Activated T-helper 1 cell treated with anti-CD3 and anti-CD28 coated beads, Interleukin-12 subunit alpha, Interleukin-12 subunit beta, Interleukin-2, Interleukin-4 antibody, amounts not matched to agents 30 ng/mL and 10 ng/mL and 1 ng/mL, durations not matched to agents 14 hours and 24 hours and 36 hours (primary cell): Measurements from ENCODE around the gene SERPINA9. TPM values are rescaled to one million over a fixed set of nuclear protein-coding genes. Genes with fewer than 3 reads are reported as not detected.
"Not testable (repeated sequence)": the region's sequence is repeated elsewhere in the genome, so short reads cannot be mapped to it uniquely, and the experiment has no call there.

Source experiments
- DNase-seq: peaks from one replicate; pipeline ENCODE4 v3.0.0; 2021; ENCODE audit warnings: low spot score
- H3K27ac Mint-ChIP-seq: one replicate; pipeline ENCODE4 v1.8.0; 2021; ENCODE audit warnings: mild to moderate bottlenecking, mixed read lengths
- H3K27me3 Mint-ChIP-seq: one replicate; pipeline ENCODE4 v1.8.0; 2022; ENCODE audit warnings: mild to moderate bottlenecking, moderate library complexity, mixed read lengths; ENCODE audit not compliant: insufficient read depth
- H3K36me3 Mint-ChIP-seq: one replicate; pipeline ENCODE4 v1.8.0; 2021; ENCODE audit warnings: low read depth, mixed read lengths
- H3K4me1 Mint-ChIP-seq: one replicate; pipeline ENCODE4 v1.8.0; 2021; ENCODE audit warnings: low read depth, mixed read lengths
- H3K4me3 Mint-ChIP-seq: one replicate; pipeline ENCODE4 v1.8.0; 2021; ENCODE audit warnings: mild to moderate bottlenecking, moderate library complexity, mixed read lengths
- H3K9me3 Mint-ChIP-seq: one replicate; pipeline ENCODE4 v1.8.0; 2021; ENCODE audit warnings: mixed read lengths
- intact Hi-C: fragments of 100-400 bp; cut with micrococcal nuclease; formaldehyde crosslinking; loops from one replicate; pipeline ENCODE4 v1.15.1; 2024
- total RNA-seq: library from RNA; stranded (reverse); gene quantifications from 2 replicates; pipeline ENCODE4 v1.2.3, GENCODE V29; 2022

SERPINA9 gene
- total RNA-seq, 1 donor from 2014 or later = not detected

- no peaks in the 10 kb centered on the region for H3K36me3 Mint-ChIP-seq
- no peaks in the 10 kb centered on the region for H3K4me1 Mint-ChIP-seq
- H3K9me3 Mint-ChIP-seq = peaks cover 15% of the 10 kb centered on the region
- DNase-seq = no peak
- intact Hi-C loops = no loop called here
- peaks cover 13% of the 10 kb centered on the region for H3K27me3 Mint-ChIP-seq
- no peak overlapping the region for H3K27ac Mint-ChIP-seq
- no peak overlapping the region for H3K4me3 Mint-ChIP-seq
Measured at GRCh38 chr14:94483071-94483451, 7.1 kb upstream of the SERPINA9 start.

GRCh38 chr14:94482132-94483070, 6.4 kb upstream of the SERPINA9 start:
- H3K27me3 Mint-ChIP-seq = peaks cover 13% of the 10 kb centered on the region
- H3K27ac Mint-ChIP-seq, H3K4me3 Mint-ChIP-seq, DNase-seq, H3K4me1 Mint-ChIP-seq, H3K36me3 Mint-ChIP-seq, intact Hi-C loops: not testable (repeated sequence)
- H3K9me3 Mint-ChIP-seq = peaks cover 19% of the 10 kb centered on the region

GRCh38 chr14:94481468-94482131, 5.6 kb upstream of the SERPINA9 start:
- Mint-ChIP-seq H3K4me1 (no peaks in the 10 kb centered on the region), H3K4me3 (no peak overlapping the region), H3K36me3 (no peaks in the 10 kb centered on the region), H3K9me3 (peaks cover 21% of the 10 kb centered on the region), H3K27me3 (peaks cover 13% of the 10 kb centered on the region), H3K27ac (no peak overlapping the region)
- intact Hi-C loops = no loop called here
- no peak for DNase-seq

GRCh38 chr14:94480809-94481208, 4.8 kb upstream of the SERPINA9 start:
- intact Hi-C loops = no loop called here
- DNase-seq = no peak
- H3K4me3 Mint-ChIP-seq = no peak overlapping the region
- peaks cover 8% of the 10 kb centered on the region for H3K27me3 Mint-ChIP-seq
- H3K4me1 Mint-ChIP-seq = no peaks in the 10 kb centered on the region
- H3K27ac Mint-ChIP-seq = no peak overlapping the region
- no peaks in the 10 kb centered on the region for H3K36me3 Mint-ChIP-seq
- H3K9me3 Mint-ChIP-seq = peaks cover 21% of the 10 kb centered on the region

- Mint-ChIP-seq H3K4me1 (no peaks in the 10 kb centered on the region), H3K9me3 (peaks cover 21% of the 10 kb centered on the region), H3K36me3 (no peaks in the 10 kb centered on the region), H3K4me3 (no peak overlapping the region), H3K27ac (no peak overlapping the region), H3K27me3 (peaks cover 6% of the 10 kb centered on the region)
- no peak for DNase-seq
- intact Hi-C loops = no loop called here
Measured at GRCh38 chr14:94478420-94478819, 2.4 kb upstream of the SERPINA9 start.

GRCh38 chr14:94474581-94475031, 1.4 kb downstream of the SERPINA9 start:
- no peaks in the 10 kb centered on the region for H3K36me3 Mint-ChIP-seq
- peaks cover 21% of the 10 kb centered on the region for H3K9me3 Mint-ChIP-seq
- intact Hi-C loops = no loop called here
- H3K4me3 Mint-ChIP-seq = no peak overlapping the region
- H3K4me1 Mint-ChIP-seq = no peaks in the 10 kb centered on the region
- DNase-seq = no peak
- peaks cover 4% of the 10 kb centered on the region for H3K27me3 Mint-ChIP-seq
- no peak overlapping the region for H3K27ac Mint-ChIP-seq

GRCh38 chr14:94473666-94474410, 2.2 kb downstream of the SERPINA9 start:
- Mint-ChIP-seq H3K27me3 (peaks cover 4% of the 10 kb centered on the region), H3K36me3 (no peaks in the 10 kb centered on the region), H3K9me3 (peaks cover 14% of the 10 kb centered on the region), H3K27ac (no peak overlapping the region), H3K4me1 (no peaks in the 10 kb centered on the region), H3K4me3 (no peak overlapping the region)
- DNase-seq = no peak
- intact Hi-C loops = no loop called here

GRCh38 chr14:94472842-94473241, 3.2 kb downstream of the SERPINA9 start:
- Mint-ChIP-seq H3K4me3 (no peak overlapping the region), H3K9me3 (peaks cover 4% of the 10 kb centered on the region), H3K27ac (no peak overlapping the region), H3K27me3 (peaks cover 4% of the 10 kb centered on the region), H3K36me3 (no peaks in the 10 kb centered on the region), H3K4me1 (no peaks in the 10 kb centered on the region)
- no peak for DNase-seq
- intact Hi-C loops = no loop called here

- H3K9me3 Mint-ChIP-seq = no peaks in the 10 kb centered on the region
- no peaks in the 10 kb centered on the region for H3K36me3 Mint-ChIP-seq
- no peak overlapping the region for H3K4me3 Mint-ChIP-seq
- no peaks in the 10 kb centered on the region for H3K27me3 Mint-ChIP-seq
- no peaks in the 10 kb centered on the region for H3K4me1 Mint-ChIP-seq
- DNase-seq = no peak
- intact Hi-C loops = no loop called here
- no peak overlapping the region for H3K27ac Mint-ChIP-seq
Measured at GRCh38 chr14:94471045-94471444, 5.0 kb downstream of the SERPINA9 start.

GRCh38 chr14:94470311-94470710, 5.7 kb downstream of the SERPINA9 start:
- no peaks in the 10 kb centered on the region for H3K36me3 Mint-ChIP-seq
- H3K27me3 Mint-ChIP-seq = no peaks in the 10 kb centered on the region
- no peak for DNase-seq
- intact Hi-C loops = no loop called here
- H3K9me3 Mint-ChIP-seq = no peaks in the 10 kb centered on the region
- H3K4me1 Mint-ChIP-seq = no peaks in the 10 kb centered on the region
- no peak overlapping the region for H3K27ac Mint-ChIP-seq
- H3K4me3 Mint-ChIP-seq = no peak overlapping the region

- H3K27me3 Mint-ChIP-seq = no peaks in the 10 kb centered on the region
- H3K27ac Mint-ChIP-seq = no peak overlapping the region
- no peak for DNase-seq
- no peaks in the 10 kb centered on the region for H3K4me1 Mint-ChIP-seq
- H3K4me3 Mint-ChIP-seq = no peak overlapping the region
- intact Hi-C loops = no loop called here
- H3K9me3 Mint-ChIP-seq = no peaks in the 10 kb centered on the region
- no peaks in the 10 kb centered on the region for H3K36me3 Mint-ChIP-seq
Measured at GRCh38 chr14:94469261-94469660, 6.7 kb downstream of the SERPINA9 start.

GRCh38 chr14:94467728-94468520, 8.1 kb downstream of the SERPINA9 start:
- H3K36me3 Mint-ChIP-seq = no peaks in the 10 kb centered on the region
- H3K4me1 Mint-ChIP-seq = no peaks in the 10 kb centered on the region
- no peak overlapping the region for H3K4me3 Mint-ChIP-seq
- DNase-seq = no peak
- H3K27ac Mint-ChIP-seq = no peak overlapping the region
- H3K9me3 Mint-ChIP-seq = peaks cover 5% of the 10 kb centered on the region
- H3K27me3 Mint-ChIP-seq = no peaks in the 10 kb centered on the region
- intact Hi-C loops = no loop called here
